ENCODE data around the gene ERAL1.

The ERAL1 gene

GRCh38 chr17:28855336-28855679 lies 492 bp downstream of the ERAL1 start:
- H3K27ac ChIP-seq (ENCODE audit: low read length) = peak overlapping the region; percentile 19
- H3K9me3 ChIP-seq (ENCODE audit: control insufficient read depth, low read depth, low read length) = no peaks in the 10 kb centered on the region
- peaks cover 3% of the 10 kb centered on the region for H3K4me1 ChIP-seq (ENCODE audit: control insufficient read depth, low read depth, low read length)
- peak overlapping the region; percentile 74 for H3K9ac ChIP-seq (ENCODE audit: low read length)
- H3K4me3 ChIP-seq (ENCODE audit: low read length) = peak overlapping the region; percentile 87
- H3K36me3 ChIP-seq (ENCODE audit: control insufficient read depth, low read depth, low read length) = peaks cover 23% of the 10 kb centered on the region
- H3K27me3 ChIP-seq (ENCODE audit: control insufficient read depth, insufficient read depth, low read length) = no peaks in the 10 kb centered on the region

GRCh38 chr17:28856028-28856574 lies 1.3 kb downstream of the ERAL1 start:
- no peak overlapping the region for H3K9ac ChIP-seq (ENCODE audit: low read length)
- peaks cover 27% of the 10 kb centered on the region for H3K36me3 ChIP-seq (ENCODE audit: control insufficient read depth, low read depth, low read length)
- no peaks in the 10 kb centered on the region for H3K27me3 ChIP-seq (ENCODE audit: control insufficient read depth, insufficient read depth, low read length)
- peaks cover 3% of the 10 kb centered on the region for H3K4me1 ChIP-seq (ENCODE audit: control insufficient read depth, low read depth, low read length)
- H3K4me3 ChIP-seq (ENCODE audit: low read length) = no peak overlapping the region
- no peak overlapping the region for H3K27ac ChIP-seq (ENCODE audit: low read length)
- H3K9me3 ChIP-seq (ENCODE audit: control insufficient read depth, low read depth, low read length) = no peaks in the 10 kb centered on the region

DNA sequence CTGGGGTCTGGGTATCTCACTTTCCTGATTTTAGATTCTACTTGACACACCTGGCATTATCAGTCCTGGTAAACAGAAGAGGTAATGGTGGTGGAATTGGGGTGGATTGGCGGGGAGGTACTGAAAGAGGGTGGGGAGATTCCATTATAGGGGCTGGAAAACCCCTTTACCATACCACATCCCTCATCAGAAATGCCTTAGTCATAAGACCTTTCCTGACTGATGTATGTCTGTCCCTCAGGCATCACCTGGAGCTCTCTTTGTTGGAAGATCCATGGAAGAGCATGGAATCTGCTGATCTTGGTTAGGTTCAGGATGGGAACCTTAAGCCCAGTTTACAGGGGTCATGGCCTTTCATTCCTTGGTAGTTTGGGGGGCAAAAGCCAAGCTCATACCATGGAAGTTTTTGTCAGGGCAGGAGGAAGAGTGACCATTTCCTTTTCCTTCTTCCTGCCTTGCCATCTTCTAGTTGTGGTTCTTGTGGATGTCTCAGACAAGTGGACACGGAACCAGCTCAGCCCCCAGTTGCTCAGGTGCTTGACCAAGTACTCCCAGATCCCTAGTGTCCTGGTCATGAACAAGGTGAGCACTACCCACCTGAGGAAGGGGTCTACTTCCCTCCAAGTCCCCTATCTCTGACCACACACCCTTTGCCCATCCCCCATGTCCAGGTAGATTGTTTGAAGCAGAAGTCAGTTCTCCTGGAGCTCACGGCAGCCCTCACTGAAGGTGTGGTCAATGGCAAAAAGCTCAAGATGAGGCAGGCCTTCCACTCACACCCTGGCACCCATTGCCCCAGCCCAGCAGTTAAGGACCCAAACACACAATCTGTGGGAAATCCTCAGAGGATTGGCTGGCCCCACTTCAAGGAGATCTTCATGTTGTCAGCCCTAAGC lies 3.3 kb downstream of the ERAL1 start:
- H3K4me1 ChIP-seq (ENCODE audit: control insufficient read depth, low read depth, low read length) = peaks cover 3% of the 10 kb centered on the region
- H3K9me3 ChIP-seq (ENCODE audit: control insufficient read depth, low read depth, low read length) = no peaks in the 10 kb centered on the region
- peaks cover 27% of the 10 kb centered on the region for H3K36me3 ChIP-seq (ENCODE audit: control insufficient read depth, low read depth, low read length)
- no peak overlapping the region for H3K4me3 ChIP-seq (ENCODE audit: low read length)
- no peak overlapping the region for H3K27ac ChIP-seq (ENCODE audit: low read length)
- H3K9ac ChIP-seq (ENCODE audit: low read length) = no peak overlapping the region
- H3K27me3 ChIP-seq (ENCODE audit: control insufficient read depth, insufficient read depth, low read length) = no peaks in the 10 kb centered on the region

GRCh38 chr17:28858801-28859355 lies 4.1 kb downstream of the ERAL1 start:
- Histone ChIP-seq H3K4me3 (ENCODE audit: low read length) (no peak overlapping the region), H3K36me3 (ENCODE audit: control insufficient read depth, low read depth, low read length) (peaks cover 27% of the 10 kb centered on the region), H3K27ac (ENCODE audit: low read length) (no peak overlapping the region), H3K27me3 (ENCODE audit: control insufficient read depth, insufficient read depth, low read length) (no peaks in the 10 kb centered on the region), H3K9me3 (ENCODE audit: control insufficient read depth, low read depth, low read length) (no peaks in the 10 kb centered on the region), H3K9ac (ENCODE audit: low read length) (no peak overlapping the region), H3K4me1 (ENCODE audit: control insufficient read depth, low read depth, low read length) (peaks cover 3% of the 10 kb centered on the region)

DNA sequence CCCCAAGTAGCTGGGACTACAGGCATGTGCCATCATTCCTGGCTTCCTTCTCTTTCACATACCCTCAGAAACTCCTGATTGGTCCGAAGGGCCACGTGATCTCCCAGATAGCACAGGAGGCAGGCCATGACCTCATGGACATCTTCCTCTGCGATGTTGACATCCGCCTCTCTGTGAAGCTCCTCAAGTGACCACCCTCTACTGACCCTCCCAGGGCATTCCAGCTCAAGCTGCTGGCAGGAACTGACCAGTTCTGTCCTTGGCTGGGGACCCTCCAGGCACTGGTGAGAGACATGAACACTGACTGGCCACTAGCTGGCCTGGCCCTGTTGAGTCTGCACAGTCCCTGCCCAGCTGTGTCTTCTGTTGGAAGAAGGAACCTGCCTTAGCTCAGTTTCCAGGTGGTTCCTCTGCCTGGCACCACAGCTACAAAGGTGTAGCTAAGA lies 5.6 kb downstream of the ERAL1 start:
- no peaks in the 10 kb centered on the region for H3K9me3 ChIP-seq (ENCODE audit: control insufficient read depth, low read depth, low read length)
- H3K36me3 ChIP-seq (ENCODE audit: control insufficient read depth, low read depth, low read length) = peaks cover 27% of the 10 kb centered on the region
- peaks cover 3% of the 10 kb centered on the region for H3K4me1 ChIP-seq (ENCODE audit: control insufficient read depth, low read depth, low read length)
- no peaks in the 10 kb centered on the region for H3K27me3 ChIP-seq (ENCODE audit: control insufficient read depth, insufficient read depth, low read length)
- no peak overlapping the region for H3K9ac ChIP-seq (ENCODE audit: low read length)
- H3K27ac ChIP-seq (ENCODE audit: low read length) = no peak overlapping the region
- no peak overlapping the region for H3K4me3 ChIP-seq (ENCODE audit: low read length)

DNA sequence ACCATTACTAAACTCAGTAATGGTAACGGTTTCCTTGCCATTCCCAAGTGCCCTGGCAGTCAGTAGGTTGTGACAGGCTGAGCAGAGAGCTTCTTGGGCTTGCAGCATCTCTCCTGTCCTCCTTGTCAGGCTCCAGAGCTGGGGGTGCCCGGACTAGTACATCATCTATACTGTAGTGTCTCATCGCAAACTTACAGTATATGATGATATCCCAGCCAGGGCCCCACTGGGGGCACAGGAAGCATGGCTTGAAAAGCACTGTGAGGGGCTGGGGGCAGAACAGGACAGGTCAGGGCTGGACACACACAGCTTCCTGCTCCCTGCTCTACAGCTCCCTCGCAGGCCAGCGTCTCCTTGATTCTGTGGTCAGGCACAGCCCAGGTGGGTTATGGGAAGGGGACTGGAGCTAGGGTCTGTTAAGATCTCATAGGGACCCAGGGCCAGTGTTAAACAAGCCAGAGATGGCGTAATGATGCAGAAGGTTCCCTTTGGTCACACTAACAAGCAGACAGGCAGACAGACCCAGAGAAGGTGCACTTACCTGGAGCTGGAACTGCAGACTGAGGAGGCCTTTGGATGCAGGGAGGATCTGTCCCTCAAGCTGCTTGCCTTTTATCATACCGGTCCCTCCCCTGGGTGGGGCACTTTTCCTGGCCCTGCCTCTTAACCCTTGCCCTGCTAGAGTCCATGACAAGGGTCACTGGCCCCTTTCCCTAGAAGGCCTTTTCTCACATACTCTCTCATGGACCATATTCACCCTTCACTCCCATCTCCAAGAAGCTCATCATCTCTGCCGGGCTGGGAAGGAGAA lies 6.8 kb downstream of the ERAL1 start:
- no peaks in the 10 kb centered on the region for H3K27me3 ChIP-seq (ENCODE audit: control insufficient read depth, insufficient read depth, low read length)
- H3K4me3 ChIP-seq (ENCODE audit: low read length) = no peak overlapping the region
- H3K36me3 ChIP-seq (ENCODE audit: control insufficient read depth, low read depth, low read length) = peaks cover 23% of the 10 kb centered on the region
- H3K4me1 ChIP-seq (ENCODE audit: control insufficient read depth, low read depth, low read length) = no peaks in the 10 kb centered on the region
- no peak overlapping the region for H3K9ac ChIP-seq (ENCODE audit: low read length)
- no peaks in the 10 kb centered on the region for H3K9me3 ChIP-seq (ENCODE audit: control insufficient read depth, low read depth, low read length)
- H3K27ac ChIP-seq (ENCODE audit: low read length) = no peak overlapping the region

- Histone ChIP-seq H3K36me3 (ENCODE audit: control insufficient read depth, low read depth, low read length) (peaks cover 23% of the 10 kb centered on the region), H3K27me3 (ENCODE audit: control insufficient read depth, insufficient read depth, low read length) (no peaks in the 10 kb centered on the region), H3K9ac (ENCODE audit: low read length) (no peak overlapping the region), H3K27ac (ENCODE audit: low read length) (no peak overlapping the region), H3K4me3 (ENCODE audit: low read length) (no peak overlapping the region), H3K4me1 (ENCODE audit: control insufficient read depth, low read depth, low read length) (no peaks in the 10 kb centered on the region), H3K9me3 (ENCODE audit: control insufficient read depth, low read depth, low read length) (no peaks in the 10 kb centered on the region)
Observed at GRCh38 chr17:28862561-28862960, 7.7 kb downstream of the ERAL1 start.

GRCh38 chr17:28863953-28864352 lies 9.1 kb downstream of the ERAL1 start:
- peaks cover 9% of the 10 kb centered on the region for H3K36me3 ChIP-seq (ENCODE audit: control insufficient read depth, low read depth, low read length)
- no peak overlapping the region for H3K4me3 ChIP-seq (ENCODE audit: low read length)
- H3K4me1 ChIP-seq (ENCODE audit: control insufficient read depth, low read depth, low read length) = no peaks in the 10 kb centered on the region
- no peak overlapping the region for H3K9ac ChIP-seq (ENCODE audit: low read length)
- H3K27me3 ChIP-seq (ENCODE audit: control insufficient read depth, insufficient read depth, low read length) = no peaks in the 10 kb centered on the region
- H3K27ac ChIP-seq (ENCODE audit: low read length) = no peak overlapping the region
- no peaks in the 10 kb centered on the region for H3K9me3 ChIP-seq (ENCODE audit: control insufficient read depth, low read depth, low read length)

GRCh38 chr17:28864991-28865849 lies 10.4 kb downstream of the ERAL1 start:
- Histone ChIP-seq H3K36me3 (ENCODE audit: control insufficient read depth, low read depth, low read length) (peaks cover 6% of the 10 kb centered on the region), H3K27me3 (ENCODE audit: control insufficient read depth, insufficient read depth, low read length) (no peaks in the 10 kb centered on the region), H3K9ac (ENCODE audit: low read length) (no peak overlapping the region), H3K4me3 (ENCODE audit: low read length) (no peak overlapping the region), H3K27ac (ENCODE audit: low read length) (no peak overlapping the region), H3K4me1 (ENCODE audit: control insufficient read depth, low read depth, low read length) (no peaks in the 10 kb centered on the region), H3K9me3 (ENCODE audit: control insufficient read depth, low read depth, low read length) (no peaks in the 10 kb centered on the region)

DNA sequence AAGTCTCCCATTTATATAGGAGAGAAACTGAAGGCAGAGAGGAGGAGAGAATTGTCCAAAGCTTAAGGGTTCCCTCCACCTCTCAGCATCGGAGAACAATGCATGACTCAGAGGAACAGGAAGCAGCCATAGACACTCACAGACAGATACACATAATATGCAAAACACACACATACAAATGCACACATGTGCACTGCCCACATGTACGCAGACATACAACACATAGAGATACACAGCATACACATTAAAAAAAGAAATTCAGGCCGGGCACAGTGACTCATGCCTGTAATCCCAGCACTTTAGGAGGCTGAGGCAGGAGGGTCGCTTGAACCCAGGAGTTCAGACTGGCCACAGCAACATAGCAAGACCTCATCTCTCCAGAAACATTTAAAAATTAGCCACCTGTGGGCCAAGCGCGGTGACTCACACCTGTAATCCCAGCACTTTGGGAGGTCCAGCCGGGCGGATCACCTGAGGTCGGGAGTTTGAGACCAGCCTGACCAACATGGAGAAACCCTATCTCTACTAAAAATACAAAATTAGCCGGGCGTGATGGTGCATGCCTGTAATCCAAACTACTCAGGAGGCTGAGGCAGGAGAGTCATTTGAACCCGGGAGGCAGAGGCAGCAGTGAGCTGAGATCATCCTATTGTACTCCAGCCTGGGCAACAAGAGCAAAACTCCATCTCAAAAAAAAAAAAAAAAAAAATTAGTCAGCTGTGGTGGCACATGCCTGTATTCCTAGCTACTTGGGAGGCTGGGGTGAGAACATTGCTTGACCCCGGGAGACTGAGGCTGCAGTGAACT lies 11.3 kb downstream of the ERAL1 start:
- Histone ChIP-seq H3K9ac (ENCODE audit: low read length) (no peak overlapping the region), H3K4me1 (ENCODE audit: control insufficient read depth, low read depth, low read length) (no peaks in the 10 kb centered on the region), H3K36me3 (ENCODE audit: control insufficient read depth, low read depth, low read length) (no peaks in the 10 kb centered on the region), H3K27ac (ENCODE audit: low read length) (no peak overlapping the region), H3K9me3 (ENCODE audit: control insufficient read depth, low read depth, low read length) (no peaks in the 10 kb centered on the region), H3K4me3 (ENCODE audit: low read length) (no peak overlapping the region), H3K27me3 (ENCODE audit: control insufficient read depth, insufficient read depth, low read length) (no peaks in the 10 kb centered on the region)
